Central memory CD8-positive, alpha-beta T cell (primary cell): Measurements from ENCODE around the gene ANKRD40.

ENCODE experiments used
- ATAC-seq: fragments of 150-1000 bp; cut with Tn5 transposase; replicated peaks from 2 replicates; pipeline ENCODE4 v1.10.0; 2022; ENCODE audit warnings: mild to moderate bottlenecking, moderate FRiP score, moderate number of reproducible peaks; ENCODE audit not compliant: poor library complexity, severe bottlenecking; ENCODE audit errors: extremely low read depth
- DNase-seq, 2 donors: peaks; one replicate each; pipeline ENCODE4 v3.0.0; 2021; ENCODE audit warnings: low spot score in 2 of 2
- H3K27ac Mint-ChIP-seq: one replicate; pipeline ENCODE4 v1.8.0; 2022; ENCODE audit warnings: low read depth, mild to moderate bottlenecking, moderate library complexity, mixed read lengths
- H3K27me3 Mint-ChIP-seq: one replicate; pipeline ENCODE4 v1.8.0; 2022; ENCODE audit warnings: mixed read lengths
- H3K36me3 Mint-ChIP-seq: one replicate; pipeline ENCODE4 v1.8.0; 2022; ENCODE audit warnings: mild to moderate bottlenecking, moderate library complexity, mixed read lengths; ENCODE audit not compliant: insufficient read depth
- H3K4me1 Mint-ChIP-seq: one replicate; pipeline ENCODE4 v1.8.0; 2022; ENCODE audit warnings: mixed read lengths
- H3K4me3 Mint-ChIP-seq: one replicate; pipeline ENCODE4 v1.8.0; 2022; ENCODE audit warnings: mild to moderate bottlenecking, moderate library complexity, mixed read lengths
- H3K9me3 Mint-ChIP-seq: one replicate; pipeline ENCODE4 v1.8.0; 2022; ENCODE audit warnings: mixed read lengths

ANKRD40 gene

DNA sequence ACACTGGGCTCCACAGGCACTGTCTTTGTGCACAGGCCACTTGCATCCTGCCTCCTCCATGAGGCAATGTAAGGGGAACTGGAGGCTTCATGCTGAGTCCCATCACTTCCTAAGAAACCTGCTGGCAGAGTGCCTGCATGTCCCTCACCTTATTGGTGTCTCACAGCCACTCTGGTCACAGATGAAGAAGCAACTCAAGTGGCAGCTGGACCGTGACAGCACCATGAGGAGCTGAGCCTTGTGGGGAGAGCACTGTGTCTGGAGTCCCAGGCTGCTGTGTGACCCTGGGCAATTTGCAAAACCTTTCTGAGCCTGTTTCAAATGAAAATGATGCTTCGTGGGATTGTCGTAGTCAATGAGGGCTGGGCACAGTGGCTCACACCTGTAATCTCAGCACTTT lies 19.5 kb downstream of the ANKRD40 start:
- DNase-seq (no peak), ATAC-seq (no peak)
- Mint-ChIP-seq H3K4me1 (no peaks in the 10 kb centered on the region), H3K9me3 (no peaks in the 10 kb centered on the region), H3K4me3 (no peak overlapping the region), H3K27ac (no peak overlapping the region), H3K27me3 (peaks cover 13% of the 10 kb centered on the region), H3K36me3 (peaks cover 6% of the 10 kb centered on the region)

DNA sequence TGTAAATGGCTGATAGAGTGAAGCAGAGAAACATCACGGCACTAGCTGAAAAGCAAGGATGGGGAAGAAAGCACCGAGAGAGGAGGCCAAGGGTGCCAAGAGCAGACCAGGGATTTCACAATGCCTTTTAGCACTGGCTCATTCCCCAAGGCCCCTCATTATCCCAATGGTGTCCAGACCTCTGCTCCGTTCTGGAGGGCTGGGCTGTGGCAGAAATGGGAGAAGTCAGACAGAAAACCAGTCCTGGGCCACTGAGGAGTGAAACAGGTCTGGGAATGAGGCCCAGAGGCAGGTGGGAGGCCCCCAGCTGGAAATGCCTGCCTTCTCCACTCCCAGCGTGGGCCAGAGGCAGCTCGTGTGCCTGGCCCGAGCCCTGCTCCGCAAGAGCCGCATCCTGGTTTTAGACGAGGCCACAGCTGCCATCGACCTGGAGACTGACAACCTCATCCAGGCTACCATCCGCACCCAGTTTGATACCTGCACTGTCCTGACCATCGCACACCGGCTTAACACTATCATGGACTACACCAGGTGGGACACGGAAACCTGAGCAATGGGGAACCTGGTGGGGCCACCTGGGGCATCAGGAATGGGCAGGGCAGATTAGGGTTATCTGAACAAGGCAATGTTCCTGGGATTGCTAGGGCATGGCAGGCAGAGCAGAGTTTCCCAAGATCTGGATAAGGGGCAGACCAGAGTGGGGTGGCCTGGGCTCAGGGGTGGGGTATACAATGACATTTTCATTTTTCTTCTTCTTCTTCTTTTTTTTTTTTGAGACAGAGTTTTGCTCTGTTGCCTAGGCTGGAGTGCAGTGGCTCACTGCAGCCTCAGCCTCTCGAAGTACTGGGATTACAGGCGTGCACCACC lies 20.3 kb downstream of the ANKRD40 start:
- Mint-ChIP-seq H3K27me3 (peaks cover 21% of the 10 kb centered on the region), H3K27ac (no peak overlapping the region), H3K36me3 (peaks cover 6% of the 10 kb centered on the region), H3K9me3 (no peaks in the 10 kb centered on the region), H3K4me1 (no peaks in the 10 kb centered on the region), H3K4me3 (no peak overlapping the region)
- no peak for DNase-seq
- ATAC-seq, result no peak

DNA sequence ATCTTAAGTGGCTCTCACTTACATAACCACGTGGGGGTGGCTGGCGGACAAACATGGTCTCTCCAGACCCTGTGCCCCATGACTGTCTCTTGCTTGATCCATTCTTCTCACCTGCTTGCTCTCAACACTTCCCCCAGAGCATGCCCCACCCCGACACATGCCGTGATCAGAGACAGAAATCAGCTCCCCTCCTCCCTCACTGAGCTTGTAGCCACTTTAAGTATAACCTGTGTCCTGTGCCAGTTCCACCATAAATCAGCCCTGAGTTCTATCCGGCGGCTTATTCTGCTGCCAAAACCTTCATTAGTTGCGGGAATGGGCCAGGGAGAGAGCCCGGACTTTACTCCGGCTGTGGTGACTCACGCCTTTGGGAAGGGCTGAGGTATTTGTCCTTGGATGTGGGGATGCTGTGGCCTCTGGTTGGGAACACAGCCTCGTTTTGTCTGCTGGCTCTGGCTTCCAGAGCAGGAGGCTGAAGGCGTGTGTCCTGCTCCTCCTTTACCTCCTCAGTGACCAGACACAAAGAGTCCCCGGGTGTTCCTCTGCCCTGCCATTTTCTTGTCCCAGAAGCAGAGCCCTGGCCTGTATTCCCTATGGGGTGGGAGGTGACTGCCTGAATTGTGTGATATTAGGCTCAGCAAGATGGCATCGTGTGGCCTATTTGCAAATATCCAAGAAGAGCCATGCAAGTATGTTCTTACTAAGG lies 21.1 kb downstream of the ANKRD40 start:
- Mint-ChIP-seq H3K27me3 (peaks cover 29% of the 10 kb centered on the region), H3K36me3 (peaks cover 2% of the 10 kb centered on the region), H3K9me3 (no peaks in the 10 kb centered on the region), H3K4me3 (no peak overlapping the region), H3K4me1 (peaks cover 4% of the 10 kb centered on the region), H3K27ac (no peak overlapping the region)
- no peak for DNase-seq
- no peak for ATAC-seq

DNA sequence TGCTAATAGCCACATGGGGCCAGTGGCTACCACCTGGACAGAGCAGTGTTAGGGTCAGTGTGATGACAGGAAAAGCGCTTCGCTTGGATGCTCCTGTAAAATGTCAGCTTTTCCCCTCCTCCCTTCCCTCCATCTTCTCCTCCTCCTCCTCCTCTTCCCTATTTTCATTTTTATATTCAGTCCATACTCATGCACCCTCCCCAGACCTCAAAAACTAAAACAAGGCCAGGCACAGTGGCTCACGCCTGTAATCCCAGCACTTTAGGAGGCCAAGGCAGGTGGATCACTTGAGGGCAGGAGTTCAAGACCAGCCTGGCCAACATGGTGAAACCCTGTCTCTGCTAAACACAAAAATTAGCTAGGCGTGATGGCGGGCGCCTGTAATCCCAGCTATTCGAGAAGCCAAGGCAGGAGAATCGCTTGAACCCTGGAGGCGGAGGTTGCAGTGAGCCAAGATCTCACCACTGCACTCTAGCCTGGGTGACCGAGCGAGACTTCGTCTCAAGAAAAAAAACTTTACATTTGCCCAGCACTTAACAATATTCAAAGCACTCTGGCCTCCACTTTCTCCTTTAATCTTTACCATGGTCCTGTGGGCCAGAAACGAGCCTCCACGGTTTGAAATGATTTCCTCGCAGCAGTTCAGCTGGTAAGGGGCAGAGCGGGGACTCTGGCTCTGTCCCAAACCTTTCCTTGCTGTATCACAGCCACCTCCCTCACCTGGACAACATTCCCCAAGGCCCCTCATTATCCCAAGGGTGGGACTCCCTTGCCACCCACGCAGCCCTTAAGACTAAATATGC lies 21.8 kb downstream of the ANKRD40 start:
- Mint-ChIP-seq H3K36me3 (no peaks in the 10 kb centered on the region), H3K4me1 (peaks cover 11% of the 10 kb centered on the region), H3K4me3 (no peak overlapping the region), H3K9me3 (no peaks in the 10 kb centered on the region), H3K27ac (no peak overlapping the region), H3K27me3 (peaks cover 36% of the 10 kb centered on the region)
- DNase-seq, result no peak
- no peak for ATAC-seq

DNA sequence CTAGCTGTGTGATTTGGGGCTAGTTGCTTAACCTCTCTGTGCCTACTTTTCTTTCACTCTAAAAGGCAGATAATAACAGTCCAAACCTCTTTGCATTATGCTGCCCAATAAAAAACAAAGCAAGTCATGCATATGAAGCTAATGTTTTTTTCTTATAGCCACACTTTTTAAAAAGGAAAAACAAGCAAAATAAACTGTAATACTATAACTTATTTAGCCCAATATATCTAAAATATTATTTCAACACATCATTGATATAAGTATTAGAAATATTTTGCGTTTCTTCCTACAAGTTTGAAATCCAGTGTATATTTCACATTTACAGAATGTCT lies 22.4 kb downstream of the ANKRD40 start:
- peaks cover 11% of the 10 kb centered on the region for H3K4me1 Mint-ChIP-seq
- no peak for DNase-seq
- no peak overlapping the region for H3K4me3 Mint-ChIP-seq
- no peaks in the 10 kb centered on the region for H3K36me3 Mint-ChIP-seq
- H3K27ac Mint-ChIP-seq, result no peak overlapping the region
- no peaks in the 10 kb centered on the region for H3K9me3 Mint-ChIP-seq
- ATAC-seq, result no peak
- H3K27me3 Mint-ChIP-seq, result peaks cover 42% of the 10 kb centered on the region

DNA sequence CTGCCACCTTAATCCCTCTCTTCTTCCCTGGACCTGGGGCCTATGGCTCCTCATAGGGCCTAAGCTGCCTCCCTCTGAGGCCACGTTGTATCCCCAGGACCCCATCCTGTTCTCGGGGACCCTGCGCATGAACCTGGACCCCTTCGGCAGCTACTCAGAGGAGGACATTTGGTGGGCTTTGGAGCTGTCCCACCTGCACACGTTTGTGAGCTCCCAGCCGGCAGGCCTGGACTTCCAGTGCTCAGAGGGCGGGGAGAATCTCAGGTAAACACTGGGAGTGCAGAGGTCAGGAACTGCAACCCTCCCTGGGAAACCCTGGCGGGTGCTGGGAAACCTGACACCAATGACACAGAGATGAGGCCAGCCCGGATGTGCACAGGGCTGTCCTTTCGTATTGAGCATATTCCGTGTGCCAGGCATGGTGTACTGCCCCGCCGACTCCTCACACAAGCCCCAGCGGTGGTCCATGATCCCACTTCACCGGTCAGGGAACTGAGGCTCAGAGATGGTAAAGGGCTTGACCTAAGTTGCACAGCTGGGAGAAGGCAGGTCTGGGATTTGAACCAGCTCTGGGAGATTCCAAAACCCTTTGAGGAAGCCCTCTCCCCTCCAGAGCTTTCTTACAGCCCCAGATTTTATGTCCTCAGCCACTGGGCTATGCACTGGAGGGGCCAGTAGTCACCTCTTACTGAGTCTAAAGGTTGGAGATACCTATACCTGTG lies 22.9 kb downstream of the ANKRD40 start:
- H3K9me3 Mint-ChIP-seq, result no peaks in the 10 kb centered on the region
- peaks cover 47% of the 10 kb centered on the region for H3K27me3 Mint-ChIP-seq
- no peak overlapping the region for H3K27ac Mint-ChIP-seq
- no peaks in the 10 kb centered on the region for H3K36me3 Mint-ChIP-seq
- H3K4me1 Mint-ChIP-seq, result peaks cover 11% of the 10 kb centered on the region
- ATAC-seq, result no peak
- no peak overlapping the region for H3K4me3 Mint-ChIP-seq
- DNase-seq, result no peak

DNA sequence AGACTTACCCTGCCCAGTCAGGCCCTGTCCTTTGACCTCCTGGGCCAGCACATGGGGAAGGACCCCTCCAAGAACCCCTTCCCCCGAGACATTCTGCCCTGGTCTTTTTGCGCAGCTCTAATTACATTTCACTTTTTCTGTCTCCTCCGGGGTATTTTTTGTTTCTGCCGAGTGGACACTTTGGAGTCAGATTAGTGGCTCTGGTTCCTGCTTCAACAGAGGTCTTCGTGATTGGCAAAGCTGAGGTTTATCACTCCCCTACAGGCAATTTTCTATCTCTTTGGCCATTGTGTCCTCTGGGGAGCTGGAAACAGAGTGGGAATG lies 23.5 kb downstream of the ANKRD40 start:
- Mint-ChIP-seq H3K27ac (no peak overlapping the region), H3K4me3 (no peak overlapping the region), H3K27me3 (peaks cover 53% of the 10 kb centered on the region), H3K4me1 (peaks cover 11% of the 10 kb centered on the region), H3K9me3 (no peaks in the 10 kb centered on the region), H3K36me3 (no peaks in the 10 kb centered on the region)
- ATAC-seq (no peak), DNase-seq (no peak)

DNA sequence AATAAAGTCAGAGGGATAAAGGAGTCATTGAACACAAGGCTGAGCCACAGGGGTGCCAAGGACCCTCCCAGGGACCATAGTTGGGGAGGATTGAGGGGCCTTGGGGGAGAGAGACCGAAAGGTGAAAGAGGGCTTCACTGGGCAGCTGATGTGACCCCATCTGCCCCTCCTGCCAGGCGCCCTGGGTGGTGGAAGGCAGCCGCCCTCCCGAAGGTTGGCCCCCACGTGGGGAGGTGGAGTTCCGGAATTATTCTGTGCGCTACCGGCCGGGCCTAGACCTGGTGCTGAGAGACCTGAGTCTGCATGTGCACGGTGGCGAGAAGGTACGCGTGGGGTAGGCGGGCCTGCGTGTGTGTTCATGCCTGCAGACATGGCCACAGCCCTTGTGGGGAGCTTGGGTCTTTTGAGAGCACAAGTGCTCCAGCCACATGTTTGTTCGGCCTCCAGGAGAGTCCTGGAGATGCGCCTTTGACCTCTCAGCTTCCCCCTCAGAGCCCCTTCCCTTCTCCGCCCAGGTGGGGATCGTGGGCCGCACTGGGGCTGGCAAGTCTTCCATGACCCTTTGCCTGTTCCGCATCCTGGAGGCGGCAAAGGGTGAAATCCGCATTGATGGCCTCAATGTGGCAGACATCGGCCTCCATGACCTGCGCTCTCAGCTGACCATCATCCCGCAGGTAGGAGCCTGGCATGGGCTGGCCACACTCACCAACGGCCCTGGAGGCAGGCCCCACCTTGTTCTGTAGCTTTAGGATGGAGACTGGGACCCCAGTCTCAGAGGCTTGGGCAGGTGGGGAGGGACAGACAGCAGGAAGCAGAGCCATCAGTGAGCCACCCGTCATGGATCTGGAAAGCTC lies 24.1 kb downstream of the ANKRD40 start:
- Mint-ChIP-seq H3K27ac (no peak overlapping the region), H3K9me3 (no peaks in the 10 kb centered on the region), H3K27me3 (peaks cover 57% of the 10 kb centered on the region), H3K4me1 (peaks cover 11% of the 10 kb centered on the region), H3K4me3 (no peak overlapping the region), H3K36me3 (no peaks in the 10 kb centered on the region)
- DNase-seq (no peak), ATAC-seq (no peak)

DNA sequence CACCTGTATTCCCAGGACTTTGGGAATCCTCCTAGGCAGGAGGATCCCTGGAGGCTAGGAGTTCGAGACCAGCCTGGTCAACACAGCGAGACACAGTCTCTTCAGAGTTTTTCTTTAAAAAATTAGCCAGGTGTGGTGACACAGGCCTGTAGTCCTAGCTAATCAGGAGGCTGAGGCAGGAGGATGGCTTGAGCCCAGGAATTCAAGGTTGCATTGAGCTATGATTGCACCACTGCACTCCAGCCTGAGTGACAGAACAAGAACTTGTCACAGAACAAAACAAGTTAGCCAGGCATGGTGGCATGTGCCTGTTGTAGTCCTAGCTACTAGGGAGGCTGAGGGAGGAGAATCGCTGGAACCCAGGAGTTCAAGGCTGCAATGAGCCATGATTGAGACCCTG lies 24.8 kb downstream of the ANKRD40 start:
- Mint-ChIP-seq H3K9me3 (no peaks in the 10 kb centered on the region), H3K4me1 (peaks cover 11% of the 10 kb centered on the region), H3K36me3 (no peaks in the 10 kb centered on the region), H3K4me3 (no peak overlapping the region), H3K27me3 (peaks cover 60% of the 10 kb centered on the region), H3K27ac (no peak overlapping the region)
- DNase-seq (no peak), ATAC-seq (no peak)

DNA sequence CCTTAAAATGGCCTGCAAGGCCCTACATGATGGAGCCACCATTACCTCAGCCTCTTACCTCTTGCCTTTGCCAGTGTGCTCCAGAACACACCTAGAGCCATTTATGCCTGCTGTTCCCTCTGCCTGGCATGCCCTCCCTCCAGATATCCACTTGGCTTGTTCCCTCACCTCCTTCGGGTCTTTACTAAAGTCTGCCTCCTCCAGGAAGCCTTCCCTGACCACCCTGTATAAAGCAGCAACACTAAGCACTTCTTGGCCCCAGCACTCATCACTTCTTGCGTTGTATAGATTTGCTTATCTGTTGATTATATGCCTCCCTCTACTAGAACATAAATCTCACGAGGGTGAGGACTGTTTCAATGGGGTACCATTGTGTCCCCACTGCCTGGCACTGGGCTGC lies 25.3 kb downstream of the ANKRD40 start:
- Mint-ChIP-seq H3K36me3 (peaks cover 2% of the 10 kb centered on the region), H3K4me1 (peaks cover 11% of the 10 kb centered on the region), H3K4me3 (no peak overlapping the region), H3K27me3 (peaks cover 65% of the 10 kb centered on the region), H3K27ac (no peak overlapping the region), H3K9me3 (no peaks in the 10 kb centered on the region)
- DNase-seq (no peak), ATAC-seq (no peak)

DNA sequence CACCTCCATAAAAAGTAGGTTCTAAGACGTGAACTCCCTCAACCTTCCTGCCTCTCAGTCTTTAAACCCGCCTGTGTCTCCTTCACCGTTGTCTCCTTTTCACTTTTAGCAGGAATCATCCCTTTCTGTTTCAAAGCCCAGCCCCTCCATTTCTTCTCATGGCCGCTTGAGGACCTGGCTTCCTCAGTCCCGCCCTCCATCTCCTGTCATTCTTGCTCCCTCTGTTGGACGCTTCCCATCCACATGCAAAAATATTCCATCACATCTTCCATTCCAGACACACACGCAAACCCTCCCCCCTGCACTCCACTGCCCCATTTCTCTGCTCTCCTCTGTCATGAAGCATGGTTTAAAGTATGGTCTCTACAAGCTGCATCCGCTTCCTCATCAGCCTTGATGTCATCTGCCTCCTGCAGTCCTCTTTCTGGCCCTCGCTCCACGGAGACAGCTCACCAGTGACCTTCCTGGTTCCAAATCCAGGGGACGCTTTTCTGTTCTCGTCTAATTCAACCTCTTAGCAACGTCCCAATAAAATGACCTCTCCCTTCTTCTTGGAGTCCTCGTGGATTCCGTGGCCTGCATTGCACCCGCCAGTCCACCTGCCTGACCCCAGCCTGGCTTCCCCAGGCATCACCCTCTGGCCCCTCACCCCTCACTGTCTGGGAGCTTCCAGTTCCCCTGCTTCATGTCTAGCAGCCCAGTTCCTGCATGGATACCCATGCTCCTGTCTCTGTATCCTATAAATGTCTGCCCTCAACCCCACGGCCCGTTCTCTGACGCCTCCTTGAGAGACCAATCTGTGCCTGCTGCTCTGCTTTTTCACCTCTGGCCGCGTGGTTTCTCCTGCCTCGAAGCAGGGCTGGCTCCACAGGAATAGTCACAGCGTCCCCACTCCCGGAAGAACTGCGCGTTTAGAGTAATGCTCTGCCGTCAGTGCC lies 26.2 kb downstream of the ANKRD40 start:
- peaks cover 11% of the 10 kb centered on the region for H3K4me1 Mint-ChIP-seq
- no peak overlapping the region for H3K27ac Mint-ChIP-seq
- peaks cover 2% of the 10 kb centered on the region for H3K36me3 Mint-ChIP-seq
- ATAC-seq, result no peak
- no peak overlapping the region for H3K4me3 Mint-ChIP-seq
- no peaks in the 10 kb centered on the region for H3K9me3 Mint-ChIP-seq
- no peak for DNase-seq
- H3K27me3 Mint-ChIP-seq, result peaks cover 69% of the 10 kb centered on the region
